ENCODE results near the gene WDR88.
"Not testable (repeated sequence)": the region's sequence is repeated elsewhere in the genome, so short reads cannot be mapped to it uniquely, and the experiment has no call there.

The WDR88 gene

DNA sequence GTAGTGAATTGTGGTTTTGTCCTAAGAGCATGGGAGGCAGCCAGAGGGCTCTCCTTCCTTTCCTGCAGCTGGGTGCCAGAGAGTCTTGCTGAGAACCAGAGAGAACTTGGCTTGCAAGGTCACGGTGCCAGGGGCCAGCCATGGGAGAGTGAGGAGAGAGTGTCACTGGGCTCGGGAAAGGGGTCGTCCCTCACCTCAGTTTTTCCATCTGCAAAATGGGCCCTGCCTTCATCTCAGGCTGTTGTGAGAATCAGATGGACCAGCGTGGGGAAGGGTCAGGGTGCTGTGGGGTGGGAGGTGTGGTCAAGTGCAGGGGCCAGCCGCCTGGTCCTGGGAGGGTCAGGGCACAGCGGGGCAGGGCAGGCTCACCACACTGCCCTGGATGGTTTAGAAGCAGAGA is 69.6 kb downstream of the WDR88 start:
- no peak for DNase-seq

DNA sequence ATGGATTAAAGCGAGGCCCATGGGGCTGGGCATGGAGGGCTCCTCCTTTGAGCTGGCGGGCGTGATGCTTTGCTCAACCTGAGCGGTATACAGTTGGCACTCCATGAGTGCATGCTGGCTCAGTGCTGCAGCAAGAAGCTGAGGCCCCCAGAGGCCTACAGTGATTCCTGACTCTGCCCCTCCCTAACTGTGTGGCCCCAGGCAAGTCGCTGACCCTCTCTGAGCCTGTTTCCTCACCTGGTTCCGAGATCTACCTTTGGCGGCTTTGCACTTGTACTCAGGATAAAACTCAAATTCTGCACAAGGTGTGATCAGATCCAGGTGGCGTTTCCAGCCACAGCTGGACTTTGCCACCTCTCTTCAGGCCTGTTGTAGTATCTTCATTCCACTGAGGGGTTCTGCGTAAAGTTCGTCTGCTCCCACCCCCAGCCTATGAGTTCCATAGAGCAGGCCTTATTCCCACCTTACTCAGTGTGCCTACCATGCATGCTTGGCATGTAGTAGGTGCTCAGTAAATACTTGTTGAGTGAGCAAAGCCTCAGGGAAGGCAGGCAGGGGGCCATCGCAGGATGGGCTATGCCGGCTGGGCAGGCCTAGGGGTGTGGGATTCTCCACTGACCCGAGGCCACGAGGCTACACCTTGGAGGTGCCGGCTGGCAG is 70.1 kb downstream of the WDR88 start:
- DNase-seq, result no peak

DNA sequence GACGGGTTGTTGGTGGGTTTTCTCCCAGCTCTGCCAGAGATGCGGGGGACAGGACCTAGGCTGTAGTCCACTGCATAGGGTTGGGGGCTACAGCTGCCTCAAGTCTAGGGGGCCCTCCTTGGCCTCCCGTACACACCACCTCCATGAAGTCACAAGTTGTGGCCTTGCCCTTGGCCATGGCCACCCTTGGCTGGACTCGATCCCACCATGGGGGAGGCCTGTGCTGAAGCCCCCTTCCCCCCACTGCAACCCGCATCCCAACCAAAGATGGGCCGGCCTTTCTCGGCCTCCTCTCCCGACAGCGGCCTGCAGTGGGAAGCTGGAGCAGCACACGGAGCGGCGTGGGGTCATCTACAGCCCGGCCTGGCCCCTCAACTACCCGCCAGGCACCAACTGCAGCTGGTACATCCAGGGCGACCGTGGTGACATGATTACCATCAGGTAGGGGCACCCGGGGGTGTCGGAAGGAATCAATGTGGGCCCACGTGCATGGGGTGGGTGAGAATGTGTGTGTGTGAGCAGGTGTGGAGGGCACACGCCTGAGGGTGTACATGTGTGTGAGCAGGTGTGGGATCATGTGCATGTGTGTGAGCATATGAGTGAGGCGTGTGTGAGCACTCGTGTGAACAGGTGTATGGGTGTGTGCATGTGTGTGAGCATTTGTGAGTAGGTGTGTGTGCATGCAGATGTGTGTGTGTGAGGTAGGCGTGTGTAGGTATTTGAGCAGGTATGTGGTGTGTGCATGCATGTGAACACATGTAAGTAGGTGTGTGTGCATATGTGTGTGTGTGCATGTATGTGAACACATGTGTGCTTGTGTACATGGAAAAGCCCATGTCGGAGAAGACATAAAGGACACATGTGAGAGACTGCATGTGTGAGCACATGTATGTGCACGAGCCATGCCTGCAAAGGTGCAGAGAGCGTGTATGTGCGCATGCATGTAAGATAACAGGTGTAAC is 70.9 kb downstream of the WDR88 start:
- no peak for DNase-seq

DNA sequence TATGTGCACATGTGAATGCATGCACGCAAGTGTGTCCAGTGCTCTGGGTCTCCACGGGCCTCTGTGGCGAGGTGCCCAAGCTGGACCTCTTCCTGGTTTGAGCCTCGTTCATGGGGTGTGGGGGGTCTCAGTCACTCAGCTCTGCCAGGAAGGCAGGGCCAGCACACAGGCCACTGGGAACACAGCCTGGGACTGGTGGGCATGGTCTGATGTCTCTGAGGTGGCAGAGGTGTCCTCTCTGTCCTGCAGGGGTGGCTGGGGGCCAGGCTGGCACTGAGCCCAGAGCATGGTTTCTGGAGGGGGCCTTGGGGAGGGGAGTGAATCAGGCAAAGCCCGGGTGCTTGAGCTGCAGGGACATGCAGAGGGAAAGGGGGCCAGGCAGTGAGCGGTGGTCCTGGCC is 71.6 kb downstream of the WDR88 start:
- DNase-seq, result no peak

DNA sequence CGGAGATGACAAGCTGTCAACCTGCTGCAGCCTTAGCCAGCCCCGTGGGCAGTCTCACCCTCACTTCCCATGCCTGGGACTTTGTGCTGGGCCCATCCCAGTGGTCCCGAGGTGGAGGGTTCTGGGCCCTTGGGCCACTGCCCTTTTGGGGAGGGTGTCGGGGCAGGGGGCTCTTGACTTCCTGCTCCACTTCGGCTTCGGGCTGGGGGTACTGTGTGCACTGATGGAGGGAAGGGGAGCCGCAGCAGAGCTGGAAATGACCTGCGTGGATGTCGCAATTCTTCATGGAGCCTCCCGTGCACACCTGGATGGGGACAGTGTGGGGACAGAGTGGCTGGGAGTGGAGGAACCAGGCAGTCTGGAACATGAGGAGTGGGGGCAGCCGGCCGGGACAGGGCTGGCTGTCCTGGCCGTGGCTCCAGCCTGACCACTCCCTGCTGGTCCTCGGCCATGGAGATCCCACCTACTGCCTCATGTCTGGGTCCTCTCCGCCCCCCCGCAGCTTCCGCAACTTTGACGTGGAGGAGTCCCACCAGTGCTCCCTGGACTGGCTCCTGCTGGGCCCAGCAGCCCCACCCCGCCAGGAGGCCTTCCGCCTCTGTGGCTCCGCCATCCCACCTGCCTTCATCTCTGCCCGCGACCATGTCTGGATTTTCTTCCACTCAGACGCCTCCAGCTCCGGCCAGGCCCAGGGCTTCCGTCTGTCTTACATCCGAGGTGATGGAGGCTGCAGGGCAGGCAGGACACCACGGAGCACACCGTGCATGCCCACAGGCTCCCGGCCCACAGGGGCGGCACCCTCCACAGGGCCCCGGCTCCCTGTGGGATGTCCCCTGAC is 72.4 kb downstream of the WDR88 start:
- no peak for DNase-seq

DNA sequence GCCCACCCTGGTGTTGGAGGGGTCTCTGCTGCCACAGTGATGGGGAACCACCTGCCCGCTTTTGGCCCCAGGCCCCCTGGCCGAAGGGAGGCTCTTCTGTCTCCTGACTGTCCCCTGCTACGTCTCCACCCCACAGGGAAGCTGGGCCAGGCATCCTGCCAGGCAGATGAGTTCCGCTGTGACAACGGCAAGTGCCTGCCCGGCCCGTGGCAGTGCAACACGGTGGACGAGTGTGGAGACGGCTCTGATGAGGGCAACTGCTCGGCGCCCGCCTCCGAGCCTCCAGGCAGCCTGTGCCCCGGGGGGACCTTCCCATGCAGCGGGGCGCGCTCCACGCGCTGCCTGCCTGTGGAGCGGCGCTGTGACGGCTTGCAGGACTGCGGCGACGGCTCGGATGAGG is 73.2 kb downstream of the WDR88 start:
- DNase-seq, result no peak

DNA sequence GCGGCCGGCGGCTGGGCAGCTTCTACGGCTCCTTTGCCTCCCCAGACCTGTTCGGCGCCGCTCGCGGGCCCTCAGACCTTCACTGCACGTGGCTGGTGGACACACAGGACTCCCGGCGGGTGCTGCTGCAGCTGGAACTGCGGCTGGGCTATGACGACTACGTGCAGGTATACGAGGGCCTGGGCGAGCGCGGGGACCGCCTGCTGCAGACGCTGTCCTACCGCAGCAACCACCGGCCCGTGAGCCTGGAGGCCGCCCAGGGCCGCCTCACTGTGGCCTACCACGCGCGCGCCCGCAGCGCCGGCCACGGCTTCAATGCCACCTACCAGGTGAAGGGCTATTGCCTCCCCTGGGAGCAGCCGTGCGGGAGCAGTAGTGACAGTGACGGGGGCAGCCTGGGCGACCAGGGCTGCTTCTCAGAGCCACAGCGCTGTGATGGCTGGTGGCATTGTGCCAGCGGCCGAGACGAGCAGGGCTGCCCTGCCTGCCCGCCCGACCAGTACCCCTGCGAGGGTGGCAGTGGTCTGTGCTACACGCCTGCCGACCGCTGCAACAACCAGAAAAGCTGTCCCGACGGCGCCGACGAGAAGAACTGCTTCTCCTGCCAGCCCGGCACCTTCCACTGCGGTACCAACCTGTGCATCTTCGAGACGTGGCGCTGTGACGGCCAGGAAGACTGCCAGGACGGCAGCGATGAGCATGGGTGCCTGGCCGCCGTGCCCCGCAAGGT is 73.8 kb downstream of the WDR88 start:
- DNase-seq, result no peak

DNA sequence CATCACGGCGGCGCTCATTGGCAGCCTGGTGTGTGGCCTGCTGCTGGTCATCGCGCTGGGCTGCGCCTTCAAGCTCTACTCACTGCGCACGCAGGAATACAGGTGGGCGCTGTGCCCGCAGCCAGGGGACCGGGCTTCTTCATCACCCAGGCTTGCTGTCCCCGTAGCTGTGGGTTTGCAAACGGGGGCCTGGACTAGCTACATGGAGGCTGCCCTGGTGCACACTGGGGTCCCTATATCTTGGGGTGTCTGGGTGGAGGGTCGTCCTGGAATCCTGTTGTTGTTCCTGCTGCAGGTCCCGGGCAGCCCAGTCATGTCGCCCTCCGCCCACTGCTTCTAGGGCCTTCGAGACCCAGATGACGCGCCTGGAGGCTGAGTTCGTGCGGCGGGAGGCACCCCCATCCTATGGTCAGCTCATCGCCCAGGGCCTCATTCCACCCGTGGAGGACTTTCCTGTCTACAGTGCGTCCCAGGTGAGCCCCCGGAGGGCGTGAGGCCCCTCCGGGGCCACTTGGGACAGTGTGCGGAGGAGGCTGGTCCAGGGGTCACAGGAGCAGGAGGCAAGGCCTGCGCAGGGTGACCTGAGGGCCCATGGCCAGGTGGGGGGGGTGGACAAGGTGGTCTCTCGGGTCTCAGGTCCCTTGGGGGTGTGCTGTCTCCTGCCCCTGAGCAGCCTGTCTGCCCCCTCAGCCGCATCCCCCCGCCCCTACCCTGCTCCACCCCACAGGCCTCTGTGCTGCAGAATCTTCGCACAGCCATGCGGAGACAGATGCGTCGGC is 74.5 kb downstream of the WDR88 start:
- no peak for DNase-seq

DNA sequence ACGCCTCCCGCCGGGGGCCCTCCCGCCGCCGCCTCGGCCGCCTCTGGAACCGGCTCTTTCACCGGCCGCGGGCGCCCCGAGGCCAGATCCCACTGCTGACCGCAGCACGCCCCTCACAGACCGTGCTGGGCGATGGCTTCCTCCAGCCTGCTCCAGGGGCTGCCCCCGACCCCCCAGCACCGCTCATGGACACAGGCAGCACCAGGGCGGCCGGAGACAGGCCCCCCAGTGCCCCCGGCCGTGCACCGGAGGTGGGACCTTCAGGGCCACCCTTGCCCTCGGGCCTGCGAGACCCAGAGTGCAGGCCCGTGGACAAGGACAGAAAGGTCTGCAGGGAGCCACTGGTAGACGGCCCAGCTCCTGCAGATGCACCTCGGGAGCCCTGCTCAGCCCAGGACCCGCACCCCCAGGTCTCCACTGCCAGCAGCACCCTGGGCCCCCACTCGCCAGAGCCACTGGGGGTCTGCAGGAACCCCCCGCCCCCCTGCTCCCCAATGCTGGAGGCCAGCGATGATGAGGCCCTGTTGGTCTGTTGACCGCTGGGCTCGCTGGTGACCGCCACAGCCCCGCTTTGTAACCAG is 75.2 kb downstream of the WDR88 start:
- DNase-seq, result no peak

DNA sequence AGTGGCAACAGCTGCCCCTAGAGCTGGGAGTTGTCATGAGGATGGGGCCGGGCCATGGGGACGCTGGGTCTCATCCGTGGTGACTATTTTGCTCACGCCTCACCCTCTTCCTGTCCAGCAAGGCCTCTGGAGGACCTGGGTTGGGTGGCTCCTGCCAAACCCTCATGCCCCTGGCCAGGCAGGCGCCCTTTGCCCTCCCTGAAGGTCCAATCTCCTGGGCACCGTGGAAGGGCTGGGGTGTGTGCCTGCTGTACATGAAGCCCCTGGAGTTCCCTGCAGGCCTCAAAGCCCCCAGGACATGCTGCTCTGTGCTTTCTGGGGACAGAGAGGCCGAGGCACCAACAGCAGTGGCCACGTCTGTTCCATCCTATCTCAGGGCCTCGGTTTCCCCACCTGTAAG is 76.0 kb downstream of the WDR88 start:
- DNase-seq, result no peak

DNA sequence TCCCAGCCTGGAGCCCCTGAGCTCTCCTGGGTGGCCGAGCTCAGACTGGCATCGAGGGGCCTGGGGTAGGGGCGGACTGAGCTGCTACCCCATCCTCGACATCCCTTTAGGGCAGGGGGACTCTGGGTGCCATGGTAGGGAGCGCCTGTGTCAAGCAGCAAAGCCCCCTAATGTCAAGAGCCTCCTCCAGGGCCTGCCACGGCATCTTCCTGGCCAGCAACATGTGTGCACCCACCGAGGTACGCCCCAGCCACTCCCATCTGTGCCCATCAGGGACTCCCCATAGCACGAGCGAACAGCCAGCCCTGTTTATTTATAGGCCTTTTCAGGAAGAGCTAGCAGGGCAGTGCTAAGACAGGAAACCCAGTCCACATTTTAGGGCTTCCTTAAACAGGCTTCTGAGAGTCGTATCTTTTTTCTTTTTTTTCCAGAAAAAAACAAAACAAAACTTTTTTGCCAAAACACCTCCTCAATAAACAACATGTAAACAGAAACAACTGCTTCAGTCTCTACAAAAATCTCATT is 76.5 kb downstream of the WDR88 start:
- DNase-seq, result no peak

DNA sequence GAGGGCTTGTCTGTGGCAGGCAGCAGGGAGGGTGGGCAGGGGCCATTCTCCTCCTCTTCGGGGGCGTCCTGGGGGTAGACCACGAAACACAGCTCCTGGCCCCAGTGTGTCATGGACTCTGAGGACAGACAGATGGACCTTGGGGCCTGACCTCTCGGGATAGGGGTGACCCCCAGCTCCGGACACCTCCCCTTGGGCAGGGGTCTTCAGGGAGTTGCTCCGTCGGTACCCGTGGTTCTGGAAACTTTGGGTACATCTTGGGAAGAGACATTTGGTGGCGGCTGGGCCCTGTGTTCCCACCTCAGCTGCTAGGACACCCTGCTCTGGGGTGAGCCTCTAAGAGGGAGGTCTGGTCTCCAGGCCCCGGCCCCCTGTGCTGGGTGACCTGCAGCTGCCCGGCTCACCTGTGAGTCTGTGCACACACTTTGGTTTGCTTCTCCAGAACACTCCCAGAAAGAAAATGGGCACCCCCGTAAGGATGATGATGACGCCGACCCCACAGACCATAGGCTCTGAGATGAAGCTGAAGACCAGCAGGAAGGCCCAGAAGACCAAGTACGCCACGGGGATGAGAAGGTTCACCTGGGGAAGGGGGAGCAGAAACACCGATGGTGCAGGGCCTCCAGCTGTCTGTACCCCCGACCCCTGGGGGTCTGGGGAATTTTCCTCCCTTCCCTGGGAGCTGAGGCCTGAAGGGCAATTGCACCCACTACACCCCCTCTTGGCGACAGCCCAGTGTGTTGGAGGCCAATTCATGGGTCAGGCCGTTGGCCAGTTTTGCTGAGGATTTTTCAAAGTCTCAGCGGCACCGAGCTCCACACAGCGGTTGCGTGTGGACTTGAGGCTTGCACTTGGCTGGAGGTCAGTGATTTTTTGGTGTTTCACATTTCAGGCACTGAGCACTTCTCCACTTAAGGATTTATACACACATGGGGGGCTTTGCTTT is 77.3 kb downstream of the WDR88 start:
- DNase-seq, result no peak

DNA sequence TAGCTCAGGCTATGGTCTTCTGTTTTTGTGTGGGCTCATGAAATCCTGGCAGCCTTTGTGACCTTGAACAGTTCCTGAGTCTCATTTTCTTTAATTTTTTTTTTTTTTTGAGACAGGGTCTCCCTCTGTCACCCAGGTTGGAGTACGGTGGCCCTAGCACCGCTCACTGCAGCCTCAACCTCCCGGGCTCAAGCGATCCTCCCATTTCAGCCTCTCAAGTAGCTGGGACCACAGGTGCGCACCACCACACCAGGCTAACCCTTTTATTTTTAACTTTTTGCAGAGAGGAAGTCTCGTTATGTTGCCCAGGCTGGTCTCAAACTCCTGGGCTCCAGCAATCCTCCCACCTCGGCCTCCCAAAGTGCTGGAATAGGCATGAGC is 77.9 kb downstream of the WDR88 start:
- not testable (repeated sequence) for DNase-seq

DNA sequence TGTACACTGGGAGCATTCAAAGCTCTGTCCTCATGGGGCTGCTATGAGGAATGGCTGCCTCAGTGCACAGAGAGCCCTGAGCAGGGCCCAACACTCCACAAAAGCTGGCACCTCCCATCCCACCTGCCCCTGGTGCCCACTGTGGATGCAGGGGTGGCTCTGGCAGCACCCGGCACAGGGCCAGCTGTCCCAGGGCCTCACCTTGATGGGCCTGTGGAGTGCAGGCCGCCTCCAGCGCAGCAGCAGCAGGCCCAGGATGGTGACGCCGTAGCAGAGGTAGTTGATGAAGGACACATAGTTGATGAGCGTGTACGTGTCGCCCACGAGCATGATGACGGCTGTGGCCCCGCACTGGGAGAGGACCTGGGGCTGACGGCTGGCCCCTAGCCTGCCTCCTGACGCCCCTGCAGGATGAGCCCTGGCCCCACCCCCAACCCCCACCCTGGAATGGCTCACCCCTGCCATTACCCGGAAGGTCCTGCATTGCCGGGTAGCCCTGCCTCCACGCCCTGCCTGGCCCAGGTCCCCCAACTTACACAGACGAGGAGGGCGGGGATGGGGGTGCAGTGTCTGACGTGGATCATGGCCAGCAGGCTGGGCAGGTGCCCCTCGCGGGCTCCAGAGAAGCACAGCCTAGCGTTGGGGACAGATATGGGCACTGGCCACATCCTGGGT is 78.5 kb downstream of the WDR88 start:
- no peak for DNase-seq

DNA sequence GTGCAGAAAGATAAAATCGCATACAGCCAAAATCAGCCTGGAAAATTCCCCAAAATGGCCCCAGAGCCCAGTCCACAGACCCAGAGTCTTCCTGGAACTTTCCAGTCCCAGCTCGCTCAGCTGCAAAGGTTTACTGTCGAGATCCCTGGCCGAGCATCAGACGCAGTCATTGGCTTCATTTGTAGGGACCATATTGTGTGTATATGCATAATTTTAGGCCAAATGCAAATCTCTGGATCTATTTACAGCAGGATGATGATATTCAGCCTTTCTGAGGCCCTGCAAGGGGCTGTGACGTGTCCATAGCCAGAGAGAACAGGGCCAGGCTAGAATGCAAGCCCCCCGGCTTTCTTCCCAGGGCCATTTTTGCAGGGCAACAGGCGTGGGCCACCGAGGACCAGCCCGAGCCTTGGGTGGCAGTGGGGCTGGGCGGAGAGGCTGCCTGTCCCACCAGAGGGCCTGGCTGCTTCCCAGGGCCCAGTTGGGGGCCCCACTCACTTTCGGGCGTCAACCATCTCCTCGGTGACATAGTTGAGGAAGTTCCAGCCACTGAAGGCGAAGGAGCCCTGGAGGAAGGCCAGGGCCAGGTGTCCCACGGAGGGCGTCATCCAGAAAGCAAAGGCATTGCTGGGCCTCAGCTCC is 80.0 kb downstream of the WDR88 start:
- no peak for DNase-seq

DNA sequence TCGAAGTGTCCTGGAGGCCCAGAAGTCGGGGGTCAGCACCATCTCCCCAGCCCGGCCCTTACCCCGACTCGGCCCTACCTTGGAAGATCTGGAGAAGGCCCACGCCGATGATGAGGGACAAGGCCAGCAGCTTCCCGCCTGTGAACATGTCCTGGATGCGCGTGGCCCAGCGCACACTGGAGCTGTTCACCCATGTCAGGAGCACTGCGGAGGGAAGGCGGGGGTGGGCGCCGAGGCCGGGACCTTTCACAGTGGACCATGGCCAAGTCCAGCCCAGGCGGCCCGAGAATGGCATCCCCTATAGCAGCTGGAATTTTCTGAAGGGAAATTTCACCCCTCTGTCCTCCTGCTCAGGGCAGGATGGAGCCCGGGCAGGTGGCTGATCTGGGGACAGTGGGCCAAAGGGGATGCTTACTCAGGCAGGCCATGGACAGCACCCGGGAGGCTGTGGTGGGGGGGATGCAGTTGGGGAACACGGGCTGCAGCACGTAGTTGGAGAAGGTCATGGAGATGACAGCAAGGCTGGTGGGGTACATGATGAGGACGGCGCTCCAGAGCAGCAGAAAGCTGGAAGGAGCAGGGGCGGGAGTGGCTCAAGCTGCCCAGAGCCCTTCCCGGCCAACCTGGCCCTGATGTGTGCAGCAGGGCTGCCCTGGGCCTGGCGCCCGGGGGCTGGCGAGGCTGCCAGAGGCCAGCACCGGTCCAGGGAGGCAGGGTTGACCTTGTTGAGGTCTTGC is 80.7 kb downstream of the WDR88 start:
- DNase-seq, result no peak

DNA sequence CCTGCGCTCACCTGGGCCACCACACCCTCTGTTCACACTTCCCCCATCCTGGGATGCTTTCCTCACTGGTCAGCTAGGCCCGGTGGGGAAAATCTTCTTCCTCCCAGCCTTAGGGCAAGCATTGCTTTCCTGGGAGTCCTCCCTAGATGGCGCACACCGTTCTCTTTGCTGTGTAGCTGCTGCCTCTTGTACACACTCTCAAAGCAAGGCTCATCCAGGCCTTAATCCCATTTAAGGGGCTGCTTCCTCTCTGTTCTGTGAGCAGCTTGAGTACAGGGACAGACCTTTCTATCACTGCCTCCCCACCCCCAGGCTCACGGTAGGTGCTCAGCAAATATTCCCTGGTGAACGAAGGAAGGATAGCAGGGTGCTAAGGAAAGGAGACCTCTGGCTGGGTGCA is 82.7 kb downstream of the WDR88 start:
- peak; percentile 7 for DNase-seq

All from NCI-H748 treated with DMSO at 0.1 percent for 48 hours (cell line).